GM12874 (cell line): ENCODE results near the gene B4GALNT3.

Experiments
- TF ChIP-seq, protein P1 (sequence below): IDR thresholded peaks from 2 replicates; pipeline ENCODE4 v1.5.1; 2011; ENCODE audit warnings: low read depth, mild to moderate bottlenecking, control low read depth, low read length, moderate library complexity; ENCODE audit not compliant: insufficient read depth

The B4GALNT3 gene

DNA sequence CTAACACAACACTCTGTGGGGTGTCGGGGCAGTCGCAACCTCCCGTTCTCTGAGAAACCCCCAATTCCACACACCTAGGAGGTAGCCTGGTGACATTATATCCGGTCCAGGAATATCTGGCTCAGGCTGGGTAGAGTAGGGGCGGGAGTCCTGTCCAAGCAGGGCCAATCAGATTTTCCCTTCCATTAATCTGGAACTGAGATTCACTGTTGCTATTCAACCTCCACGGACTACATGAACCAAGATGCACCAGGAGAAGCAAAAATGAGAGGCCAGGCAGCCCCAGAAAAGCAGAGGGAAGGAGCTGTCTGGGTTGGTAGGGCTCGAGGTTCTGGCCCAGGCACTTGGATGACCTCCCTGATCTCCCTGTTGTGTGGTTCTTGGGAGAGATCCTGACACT, 152.6 kb downstream of the B4GALNT3 start:
- TF ChIP-seq, protein P1, sequence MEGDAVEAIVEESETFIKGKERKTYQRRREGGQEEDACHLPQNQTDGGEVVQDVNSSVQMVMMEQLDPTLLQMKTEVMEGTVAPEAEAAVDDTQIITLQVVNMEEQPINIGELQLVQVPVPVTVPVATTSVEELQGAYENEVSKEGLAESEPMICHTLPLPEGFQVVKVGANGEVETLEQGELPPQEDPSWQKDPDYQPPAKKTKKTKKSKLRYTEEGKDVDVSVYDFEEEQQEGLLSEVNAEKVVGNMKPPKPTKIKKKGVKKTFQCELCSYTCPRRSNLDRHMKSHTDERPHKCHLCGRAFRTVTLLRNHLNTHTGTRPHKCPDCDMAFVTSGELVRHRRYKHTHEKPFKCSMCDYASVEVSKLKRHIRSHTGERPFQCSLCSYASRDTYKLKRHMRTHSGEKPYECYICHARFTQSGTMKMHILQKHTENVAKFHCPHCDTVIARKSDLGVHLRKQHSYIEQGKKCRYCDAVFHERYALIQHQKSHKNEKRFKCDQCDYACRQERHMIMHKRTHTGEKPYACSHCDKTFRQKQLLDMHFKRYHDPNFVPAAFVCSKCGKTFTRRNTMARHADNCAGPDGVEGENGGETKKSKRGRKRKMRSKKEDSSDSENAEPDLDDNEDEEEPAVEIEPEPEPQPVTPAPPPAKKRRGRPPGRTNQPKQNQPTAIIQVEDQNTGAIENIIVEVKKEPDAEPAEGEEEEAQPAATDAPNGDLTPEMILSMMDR = no peak

DNA sequence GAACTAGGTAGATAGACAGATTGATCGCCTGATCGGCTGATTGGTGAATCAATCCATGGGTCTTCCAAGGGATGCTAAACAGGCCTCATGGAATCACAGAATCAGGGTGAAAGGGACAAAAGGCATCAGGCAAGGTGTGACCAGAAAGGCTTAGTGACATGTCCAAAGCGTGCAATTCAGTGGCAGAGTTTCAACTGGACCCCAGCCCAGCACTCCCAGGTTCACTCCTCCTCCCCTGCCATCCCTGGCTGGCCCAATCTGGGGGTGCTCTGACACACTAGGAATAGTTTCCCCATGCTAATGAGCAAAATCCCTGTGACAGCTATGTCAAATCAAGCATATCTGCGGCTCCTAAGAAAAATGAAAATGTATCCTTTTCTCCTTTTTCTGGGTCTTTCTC, 153.1 kb downstream of the B4GALNT3 start:
- TF ChIP-seq, protein P1 = no peak
